HEK293 (cell line): ENCODE measurements around the gene CCP110.

Experiments
- CTCF ChIA-PET: fragments of 350-600 bp; formaldehyde crosslinking; extraction: SDS; loops from one replicate; lab custom pipeline; 2021; ENCODE audit warnings: antibody characterized with exemption; lab: Yijun Ruan, JAX
- POLR2A ChIA-PET: fragments of 300-600 bp; formaldehyde crosslinking; extraction: SDS; loops from one replicate; lab custom pipeline; 2020; ENCODE audit warnings: antibody characterized with exemption, inconsistent platforms; lab: Yijun Ruan, JAX
- H3K27ac ChIP-seq: fragments of 200-500 bp; sonication (Bioruptor generic); 2 replicates; pipeline ENCODE4 v1.5.1; 2014; ENCODE audit warnings: low read depth, low read length, control low read depth, inconsistent platforms; ENCODE audit errors: extremely low read depth
- H3K36me3 ChIP-seq, 2 experiments: fragments of 200-500 bp in 1 of 2; sonication (Bioruptor generic) in 1 of 2; 1 replicate in 1 of 2; 2 replicates in 1 of 2; pipeline ENCODE4 v1.5.1; 2014 to 2017; ENCODE audit warnings: inconsistent platforms in 2 of 2, low read length in 2 of 2; ENCODE audit not compliant: control insufficient read depth in 2 of 2, insufficient read depth in 1 of 2
- H3K4me1 ChIP-seq: fragments of 200-500 bp; sonication (Bioruptor generic); 2 replicates; pipeline ENCODE4 v1.5.1; 2014; ENCODE audit warnings: mild to moderate bottlenecking, low read length, inconsistent platforms; ENCODE audit not compliant: control insufficient read depth, insufficient read depth
- H3K4me3 ChIP-seq: 2 replicates; pipeline ENCODE4 v1.5.1; 2011; ENCODE audit warnings: low read depth, mild to moderate bottlenecking, control low read depth, low read length, moderate library complexity
- H3K9me3 ChIP-seq: fragments of 200-500 bp; sonication (Bioruptor generic); 2 replicates; pipeline ENCODE4 v1.5.1; 2014; ENCODE audit warnings: low read depth, low read length, inconsistent platforms; ENCODE audit not compliant: control insufficient read depth, insufficient read depth
- EGR2 ChIP-seq: fragments of 450-650 bp; formaldehyde crosslinking; IDR thresholded peaks from 2 replicates; pipeline ENCODE4 v1.5.1; 2016; ENCODE audit warnings: low read depth, missing biosample characterization, missing genetic modification characterization
- GLI4 ChIP-seq: fragments of 450-650 bp; formaldehyde crosslinking; IDR thresholded peaks from 2 replicates; pipeline ENCODE4 v1.5.1; 2016; ENCODE audit warnings: missing biosample characterization, missing genetic modification characterization
- INSM2 ChIP-seq: fragments of 450-650 bp; formaldehyde crosslinking; IDR thresholded peaks from 2 replicates; pipeline ENCODE4 v1.5.1; 2016; ENCODE audit warnings: missing biosample characterization, missing genetic modification characterization
- MZF1 ChIP-seq: fragments of 450-650 bp; formaldehyde crosslinking; IDR thresholded peaks from 2 replicates; pipeline ENCODE4 v1.5.1; 2017; ENCODE audit warnings: missing biosample characterization, missing genetic modification characterization, borderline replicate concordance
- PBX3 ChIP-seq: sonication (generic); formaldehyde crosslinking; IDR thresholded peaks from 2 replicates; pipeline ENCODE4 v1.8.1; 2022; ENCODE audit warnings: mild to moderate bottlenecking, moderate library complexity, missing genetic modification reagents
- REPIN1 ChIP-seq: fragments of 450-650 bp; formaldehyde crosslinking; IDR thresholded peaks from 2 replicates; pipeline ENCODE4 v1.5.1; 2017; ENCODE audit warnings: missing biosample characterization, missing genetic modification characterization, low read depth
- SCRT1 ChIP-seq: fragments of 450-650 bp; formaldehyde crosslinking; IDR thresholded peaks from 2 replicates; pipeline ENCODE4 v1.5.1; 2016; ENCODE audit warnings: missing biosample characterization, missing genetic modification characterization, borderline replicate concordance
- WT1 ChIP-seq: fragments of 450-650 bp; formaldehyde crosslinking; IDR thresholded peaks from 2 replicates; pipeline ENCODE4 v1.5.1; 2016; ENCODE audit warnings: missing biosample characterization, missing genetic modification characterization
- ZBTB48 ChIP-seq: fragments of 450-650 bp; formaldehyde crosslinking; IDR thresholded peaks from 2 replicates; pipeline ENCODE4 v1.5.1; 2016; ENCODE audit warnings: missing biosample characterization, missing genetic modification characterization
- ZNF10 ChIP-seq: fragments of 450-650 bp; formaldehyde crosslinking; IDR thresholded peaks from 2 replicates; pipeline ENCODE4 v1.5.1; 2017; ENCODE audit warnings: missing biosample characterization, missing genetic modification characterization
- ZNF133 ChIP-seq: fragments of 450-650 bp; formaldehyde crosslinking; IDR thresholded peaks from 2 replicates; pipeline ENCODE4 v1.5.1; 2016; ENCODE audit warnings: missing biosample characterization, missing genetic modification characterization
- ZNF175 ChIP-seq: fragments of 450-650 bp; formaldehyde crosslinking; IDR thresholded peaks from 2 replicates; pipeline ENCODE4 v1.5.1; 2016; ENCODE audit warnings: missing biosample characterization, missing genetic modification characterization
- ZNF184 ChIP-seq: fragments of 450-650 bp; IDR thresholded peaks from 2 replicates; pipeline ENCODE4 v1.5.1; 2018; ENCODE audit warnings: missing biosample characterization, mild to moderate bottlenecking, missing genetic modification characterization
- ZNF214 ChIP-seq: fragments of 450-650 bp; formaldehyde crosslinking; IDR thresholded peaks from 2 replicates; pipeline ENCODE4 v1.5.1; 2017; ENCODE audit warnings: missing biosample characterization, mild to moderate bottlenecking, missing genetic modification characterization, borderline replicate concordance
- ZNF266 ChIP-seq: fragments of 450-650 bp; formaldehyde crosslinking; IDR thresholded peaks from 2 replicates; pipeline ENCODE4 v1.5.1; 2016; ENCODE audit warnings: missing biosample characterization, missing genetic modification characterization, low read depth
- ZNF292 ChIP-seq: fragments of 450-650 bp; formaldehyde crosslinking; IDR thresholded peaks from 2 replicates; pipeline ENCODE4 v1.5.1; 2016; ENCODE audit warnings: low read depth, missing biosample characterization, missing genetic modification characterization, borderline replicate concordance
- ZNF335 ChIP-seq: fragments of 450-650 bp; formaldehyde crosslinking; conservative IDR thresholded peaks from 2 replicates; pipeline ENCODE4 v1.5.1; 2016; ENCODE audit warnings: missing biosample characterization, missing genetic modification characterization
- ZNF350 ChIP-seq: fragments of 450-650 bp; formaldehyde crosslinking; IDR thresholded peaks from 2 replicates; pipeline ENCODE4 v1.5.0; 2017; ENCODE audit warnings: missing biosample characterization, mild to moderate bottlenecking, missing genetic modification characterization
- ZNF398 ChIP-seq: fragments of 450-650 bp; formaldehyde crosslinking; IDR thresholded peaks from 2 replicates; pipeline ENCODE4 v1.5.1; 2017; ENCODE audit warnings: missing biosample characterization, missing genetic modification characterization
- ZNF473 ChIP-seq: fragments of 450-650 bp; formaldehyde crosslinking; IDR thresholded peaks from 2 replicates; pipeline ENCODE4 v1.5.1; 2017; ENCODE audit warnings: missing biosample characterization, missing genetic modification characterization
- ZNF529 ChIP-seq: fragments of 450-650 bp; formaldehyde crosslinking; IDR thresholded peaks from 2 replicates; pipeline ENCODE4 v1.5.1; 2017; ENCODE audit warnings: missing genetic modification characterization, missing biosample characterization; ENCODE audit not compliant: insufficient replicate concordance
- ZNF548 ChIP-seq: fragments of 450-650 bp; formaldehyde crosslinking; IDR thresholded peaks from 2 replicates; pipeline ENCODE4 v1.5.1; 2016; ENCODE audit warnings: missing biosample characterization, missing genetic modification characterization
- ZNF610 ChIP-seq: fragments of 450-650 bp; formaldehyde crosslinking; IDR thresholded peaks from 2 replicates; pipeline ENCODE4 v1.5.1; 2016; ENCODE audit warnings: missing biosample characterization, missing genetic modification characterization, borderline replicate concordance
- ZNF660 ChIP-seq: fragments of 450-650 bp; IDR thresholded peaks from 2 replicates; pipeline ENCODE4 v1.5.1; 2018; ENCODE audit warnings: missing biosample characterization, mild to moderate bottlenecking, missing genetic modification characterization
- ZNF664 ChIP-seq: fragments of 450-650 bp; formaldehyde crosslinking; IDR thresholded peaks from 2 replicates; pipeline ENCODE4 v1.5.1; 2016; ENCODE audit warnings: missing biosample characterization, missing genetic modification characterization
- ZNF701 ChIP-seq: fragments of 450-650 bp; formaldehyde crosslinking; IDR thresholded peaks from 2 replicates; pipeline ENCODE4 v1.5.1; 2016; ENCODE audit warnings: missing biosample characterization, missing genetic modification characterization
- ZNF768 ChIP-seq: fragments of 450-650 bp; formaldehyde crosslinking; IDR thresholded peaks from 2 replicates; pipeline ENCODE4 v1.5.1; 2018; ENCODE audit warnings: missing biosample characterization, mild to moderate bottlenecking, missing genetic modification characterization
- ZNF776 ChIP-seq: fragments of 450-650 bp; formaldehyde crosslinking; IDR thresholded peaks from 2 replicates; pipeline ENCODE4 v1.5.0; 2017; ENCODE audit warnings: missing biosample characterization, missing genetic modification characterization, borderline replicate concordance

Gene CCP110

GRCh38 chr16:19513377-19514053, 10.2 kb upstream of the CCP110 start:
- H3K9me3 ChIP-seq = no peaks in the 10 kb centered on the region
- H3K4me1 ChIP-seq = peaks cover 9% of the 10 kb centered on the region; the same call in 1 of the 2 replicates
- TF ChIP-seq ZNF184 (tag by site-specific recombination) (no peak), ZNF133 (tag by site-specific recombination) (no peak), MZF1 (tag by site-specific recombination) (no peak), ZNF529 (tag by site-specific recombination) (no peak), ZNF776 (no peak), ZNF175 (tag by site-specific recombination) (no peak), ZNF350 (no peak), ZNF292 (tag by site-specific recombination) (no peak), ZNF335 (no peak), ZNF214 (tag by site-specific recombination) (no peak), INSM2 (tag by site-specific recombination) (no peak), ZNF10 (no peak), REPIN1 (tag by site-specific recombination) (no peak), EGR2 (tag by site-specific recombination) (no peak)
- H3K4me3 ChIP-seq = no peak overlapping the region
- ChIA-PET POLR2A (no interaction called here), CTCF (interaction anchor here (0.6 to 1.2 kb wide), 6 partner anchors 7 to 125 kb away, joined by 3 to 7 read pairs (median 3); no protein-coding TSS in a partner anchor)
- H3K27ac ChIP-seq = no peak overlapping the region
- peaks cover 31 to 70% of the 10 kb centered on the region in 2 experiments for H3K36me3 ChIP-seq

GRCh38 chr16:19515757-19516156, 8.0 kb upstream of the CCP110 start:
- H3K36me3 ChIP-seq = peaks cover 28 to 53% of the 10 kb centered on the region in 2 experiments
- CTCF ChIA-PET = interaction anchor here (0.7 kb wide), 1 partner anchor 127 kb away, joined by 3 read pairs; no protein-coding TSS in a partner anchor
- H3K9me3 ChIP-seq = no peaks in the 10 kb centered on the region
- peaks cover 14% of the 10 kb centered on the region for H3K4me1 ChIP-seq
- no peak overlapping the region for H3K27ac ChIP-seq
- H3K4me3 ChIP-seq = no peak overlapping the region
- POLR2A ChIA-PET = no interaction called here
- TF ChIP-seq ZNF768 (tag by site-specific recombination) (no peak), GLI4 (tag by site-specific recombination) (no peak), ZNF660 (no peak), WT1 (no peak), ZNF610 (tag by site-specific recombination) (no peak), SCRT1 (tag by site-specific recombination) (no peak), ZNF398 (tag by site-specific recombination) (no peak), ZNF701 (no peak), ZNF664 (tag by site-specific recombination) (no peak), ZBTB48 (tag by site-specific recombination) (no peak), ZNF292 (tag by site-specific recombination) (no peak), PBX3 (CRISPR knock-in tag) (no peak), ZNF266 (no peak), ZNF548 (tag by site-specific recombination) (no peak), ZNF473 (tag by site-specific recombination) (no peak)
